Measurements from ENCODE around the gene TP53TG5. TPM values are rescaled to one million over a fixed set of nuclear protein-coding genes. Genes with fewer than 3 reads are reported as not detected.

Gene TP53TG5
- total RNA-seq, 1 experiment from 2014 or later: not detected

DNA sequence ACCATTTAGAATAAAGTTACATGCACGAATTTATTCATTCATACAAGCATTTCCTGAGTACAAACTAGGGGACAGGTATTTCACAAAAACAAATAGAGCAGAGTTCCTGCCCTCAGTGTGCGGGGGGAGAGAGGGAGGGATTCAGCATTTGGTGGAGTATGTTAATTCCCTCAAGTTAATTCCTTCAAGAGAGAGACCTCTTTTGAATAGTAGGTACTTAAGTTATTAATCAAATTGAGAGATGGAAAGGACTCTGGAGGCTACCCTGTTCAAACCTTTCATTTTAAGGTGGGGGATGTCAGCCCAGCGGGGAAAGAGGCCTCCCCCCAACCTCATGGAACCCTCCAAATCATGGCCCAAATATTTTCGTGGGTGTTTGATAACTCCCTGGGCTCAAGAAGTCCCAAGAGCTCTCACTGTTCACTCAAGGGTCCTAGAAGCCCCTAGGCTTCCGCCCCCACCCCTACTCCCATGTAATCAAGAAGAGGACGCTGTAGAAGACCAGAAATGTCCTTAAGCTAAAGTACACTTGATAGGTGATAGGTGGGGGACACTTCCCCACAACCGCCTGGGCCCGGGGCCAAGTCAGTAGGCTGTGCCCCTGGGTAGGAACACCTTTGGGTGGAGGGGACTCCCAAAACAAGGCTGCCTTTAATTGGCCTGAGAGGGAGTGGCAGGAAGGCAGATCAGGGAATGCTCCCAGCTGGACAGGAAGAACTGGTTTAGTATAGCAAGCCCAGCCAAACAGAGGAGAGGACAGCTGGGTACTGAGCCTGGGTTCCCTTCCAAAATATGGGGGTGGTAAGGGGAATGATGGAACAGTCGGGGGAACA is 32.8 kb downstream of the TP53TG5 start:
- H3K27me3 ChIP-seq (ENCODE audit: control insufficient read depth, insufficient read depth, low read length): no peaks in the 10 kb centered on the region
- DNase-seq (ENCODE audit: low read depth, low spot score) (no peak), ATAC-seq (no peak)
- ChIA-PET CTCF (no interaction called here), POLR2A (interaction anchor here (0.6 kb wide), 1 partner anchor 13 kb away, joined by 5 read pairs; no protein-coding TSS in a partner anchor)
- in situ Hi-C loops (cut with HindIII; ENCODE audit: low pct_unique_long_range_greater_than_20kb, low sequenced_read_pairs) (no loop called here), intact Hi-C loops (cut with micrococcal nuclease; ENCODE audit: unreplicated experiment) (no loop called here)
- H3K4me3 ChIP-seq (ENCODE audit: low read depth in 2 of 2, low read length in 2 of 2): peak overlapping the region; percentile 70 to 94
- peaks cover 73% of the 10 kb centered on the region for H3K4me1 ChIP-seq (ENCODE audit: control insufficient read depth, insufficient read depth, low read length)
- BruUV-seq (replicated peaks): no TSS peak
- TF ChIP-seq, protein P1, sequence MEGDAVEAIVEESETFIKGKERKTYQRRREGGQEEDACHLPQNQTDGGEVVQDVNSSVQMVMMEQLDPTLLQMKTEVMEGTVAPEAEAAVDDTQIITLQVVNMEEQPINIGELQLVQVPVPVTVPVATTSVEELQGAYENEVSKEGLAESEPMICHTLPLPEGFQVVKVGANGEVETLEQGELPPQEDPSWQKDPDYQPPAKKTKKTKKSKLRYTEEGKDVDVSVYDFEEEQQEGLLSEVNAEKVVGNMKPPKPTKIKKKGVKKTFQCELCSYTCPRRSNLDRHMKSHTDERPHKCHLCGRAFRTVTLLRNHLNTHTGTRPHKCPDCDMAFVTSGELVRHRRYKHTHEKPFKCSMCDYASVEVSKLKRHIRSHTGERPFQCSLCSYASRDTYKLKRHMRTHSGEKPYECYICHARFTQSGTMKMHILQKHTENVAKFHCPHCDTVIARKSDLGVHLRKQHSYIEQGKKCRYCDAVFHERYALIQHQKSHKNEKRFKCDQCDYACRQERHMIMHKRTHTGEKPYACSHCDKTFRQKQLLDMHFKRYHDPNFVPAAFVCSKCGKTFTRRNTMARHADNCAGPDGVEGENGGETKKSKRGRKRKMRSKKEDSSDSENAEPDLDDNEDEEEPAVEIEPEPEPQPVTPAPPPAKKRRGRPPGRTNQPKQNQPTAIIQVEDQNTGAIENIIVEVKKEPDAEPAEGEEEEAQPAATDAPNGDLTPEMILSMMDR (IDR thresholded peaks at IDR 0.05): no peak
- peak; percentile 34; the same call in 1 of the 2 replicates for TF ChIP-seq POLR2AphosphoS5 (IDR thresholded peaks at IDR 0.05; ENCODE audit: low read depth, low read length)
- no peaks in the 10 kb centered on the region for H3K36me3 ChIP-seq (ENCODE audit: control insufficient read depth, insufficient read depth, low read length)
- H3K27ac ChIP-seq (ENCODE audit: low read length): peak overlapping the region; percentile 83
- H3K9me3 ChIP-seq (ENCODE audit: control insufficient read depth, insufficient read depth, low read depth, low read length): no peaks in the 10 kb centered on the region

DNA sequence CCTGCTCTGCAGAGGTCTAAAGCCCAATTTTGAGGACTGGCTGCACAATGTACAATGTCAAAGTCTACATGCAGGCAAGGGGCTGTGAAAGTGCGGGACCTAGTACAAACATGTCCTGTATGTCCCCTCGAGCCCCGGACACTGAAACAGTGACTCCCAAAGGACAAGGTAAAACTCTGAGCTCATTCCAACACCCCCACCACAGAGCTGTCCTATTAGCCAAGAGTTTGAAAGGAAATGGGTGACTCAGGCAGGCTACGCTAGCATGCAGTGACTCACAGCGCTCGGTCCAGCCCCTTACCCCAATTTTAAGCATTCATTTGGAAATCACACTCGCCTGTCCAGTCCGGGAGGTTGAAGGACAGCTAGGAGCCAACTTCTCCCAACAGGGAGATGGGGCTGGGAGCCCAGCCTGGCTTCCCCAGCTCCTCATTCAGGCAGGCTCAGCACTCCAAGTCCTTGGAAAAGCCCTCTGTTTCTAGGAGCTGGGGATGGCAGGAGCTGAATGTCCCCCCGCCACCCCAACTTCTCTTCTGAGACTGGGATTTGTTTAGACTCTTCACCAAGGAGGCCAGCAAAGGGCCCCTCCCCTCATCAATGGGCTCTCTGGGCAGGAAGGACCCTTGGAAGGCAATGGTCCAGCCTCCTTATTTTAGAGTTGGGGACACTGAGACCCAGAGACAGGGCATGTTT is 33.8 kb downstream of the TP53TG5 start:
- H3K4me3 ChIP-seq (ENCODE audit: low read depth in 2 of 2, low read length in 2 of 2): peak overlapping the region; percentile 7 to 94
- in situ Hi-C loops (cut with HindIII; ENCODE audit: low pct_unique_long_range_greater_than_20kb, low sequenced_read_pairs): no loop called here
- H3K9me3 ChIP-seq (ENCODE audit: control insufficient read depth, insufficient read depth, low read depth, low read length): no peaks in the 10 kb centered on the region
- H3K4me1 ChIP-seq (ENCODE audit: control insufficient read depth, insufficient read depth, low read length): peaks cover 81% of the 10 kb centered on the region
- ChIA-PET CTCF (interaction anchor here (0.6 kb wide), 1 partner anchor 21 kb away, joined by 3 read pairs; no protein-coding TSS in a partner anchor), POLR2A (interaction anchor here (0.6 to 1.5 kb wide), 2 partner anchors 12 to 18 kb away, joined by 3 to 5 read pairs; partner anchors contain the start of gene SYS1)
- intact Hi-C loops (cut with micrococcal nuclease; ENCODE audit: unreplicated experiment): no loop called here
- ATAC-seq: peak; percentile 59
- H3K27ac ChIP-seq (ENCODE audit: low read length): peak overlapping the region; percentile 83
- no peaks in the 10 kb centered on the region for H3K36me3 ChIP-seq (ENCODE audit: control insufficient read depth, insufficient read depth, low read length)
- peak; percentile 83 for DNase-seq (ENCODE audit: low read depth, low spot score)
- H3K27me3 ChIP-seq (ENCODE audit: control insufficient read depth, insufficient read depth, low read length): no peaks in the 10 kb centered on the region
- no peak for TF ChIP-seq TCF7L2 (IDR thresholded peaks at IDR 0.05; ENCODE audit: low read depth, low read length)
- TF ChIP-seq SIN3A (IDR thresholded peaks at IDR 0.05; ENCODE audit: borderline replicate concordance, insufficient read depth, low read depth, low read length): no peak
- no TSS peak for BruUV-seq (replicated peaks)

DNA sequence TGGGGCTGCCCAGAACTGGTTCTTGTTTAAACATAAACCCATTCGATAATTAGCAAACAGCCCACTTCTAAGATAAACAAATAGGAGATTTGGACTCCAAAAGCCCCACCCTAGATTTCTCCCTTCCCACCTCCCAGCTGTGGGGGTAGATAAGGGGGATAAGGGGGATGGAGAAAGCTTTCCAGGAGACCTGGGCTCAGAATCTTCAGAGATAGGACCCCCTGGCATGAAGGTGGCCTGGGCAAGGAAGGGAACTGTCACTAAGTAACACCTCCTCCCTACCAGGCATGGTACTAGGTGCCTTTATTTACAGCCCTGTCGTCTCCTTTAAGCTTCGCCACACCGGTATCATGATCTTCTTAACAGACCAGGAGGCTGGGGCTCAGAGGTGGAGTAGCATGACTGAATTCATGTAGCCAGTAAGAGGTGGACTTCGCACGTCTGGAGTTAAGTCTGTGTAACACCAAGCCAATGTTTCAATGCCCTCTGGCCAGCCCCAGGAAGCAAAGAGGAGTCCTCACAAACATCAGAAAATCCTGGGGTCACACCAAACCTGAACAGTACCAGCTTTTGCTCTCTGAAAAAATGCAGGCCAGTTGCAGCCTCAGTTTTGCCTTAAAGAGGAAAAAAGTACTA is 34.5 kb downstream of the TP53TG5 start:
- intact Hi-C loops (cut with micrococcal nuclease; ENCODE audit: unreplicated experiment): no loop called here
- Histone ChIP-seq H3K4me1 (ENCODE audit: control insufficient read depth, insufficient read depth, low read length) (peaks cover 84% of the 10 kb centered on the region), H3K4me3 (ENCODE audit: low read depth in 2 of 2, low read length in 2 of 2) (peak overlapping the region; percentile 18 to 94), H3K36me3 (ENCODE audit: control insufficient read depth, insufficient read depth, low read length) (no peaks in the 10 kb centered on the region), H3K27me3 (ENCODE audit: control insufficient read depth, insufficient read depth, low read length) (no peaks in the 10 kb centered on the region), H3K9me3 (ENCODE audit: control insufficient read depth, insufficient read depth, low read depth, low read length) (no peaks in the 10 kb centered on the region), H3K27ac (ENCODE audit: low read length) (peak overlapping the region; percentile 83)
- CTCF ChIA-PET: no interaction called here
- peak; percentile 19; the same call in 1 of the 2 replicates for ATAC-seq
- no peak for DNase-seq (ENCODE audit: low read depth, low spot score)
- no TSS peak for BruUV-seq (replicated peaks)
- in situ Hi-C loops (cut with HindIII; ENCODE audit: low pct_unique_long_range_greater_than_20kb, low sequenced_read_pairs): no loop called here
- POLR2A ChIA-PET: interaction anchor here (0.6 to 1.5 kb wide), 2 partner anchors 11 to 19 kb away, joined by 3 to 5 read pairs; partner anchors contain the start of gene SYS1
- no peak for TF ChIP-seq TCF7L2 (IDR thresholded peaks at IDR 0.05; ENCODE audit: low read depth, low read length)
- no peak for TF ChIP-seq SIN3A (IDR thresholded peaks at IDR 0.05; ENCODE audit: borderline replicate concordance, insufficient read depth, low read depth, low read length)
- no peak for TF ChIP-seq POLR2AphosphoS5 (IDR thresholded peaks at IDR 0.05; ENCODE audit: low read depth, low read length)
- TF ChIP-seq, protein P2, sequence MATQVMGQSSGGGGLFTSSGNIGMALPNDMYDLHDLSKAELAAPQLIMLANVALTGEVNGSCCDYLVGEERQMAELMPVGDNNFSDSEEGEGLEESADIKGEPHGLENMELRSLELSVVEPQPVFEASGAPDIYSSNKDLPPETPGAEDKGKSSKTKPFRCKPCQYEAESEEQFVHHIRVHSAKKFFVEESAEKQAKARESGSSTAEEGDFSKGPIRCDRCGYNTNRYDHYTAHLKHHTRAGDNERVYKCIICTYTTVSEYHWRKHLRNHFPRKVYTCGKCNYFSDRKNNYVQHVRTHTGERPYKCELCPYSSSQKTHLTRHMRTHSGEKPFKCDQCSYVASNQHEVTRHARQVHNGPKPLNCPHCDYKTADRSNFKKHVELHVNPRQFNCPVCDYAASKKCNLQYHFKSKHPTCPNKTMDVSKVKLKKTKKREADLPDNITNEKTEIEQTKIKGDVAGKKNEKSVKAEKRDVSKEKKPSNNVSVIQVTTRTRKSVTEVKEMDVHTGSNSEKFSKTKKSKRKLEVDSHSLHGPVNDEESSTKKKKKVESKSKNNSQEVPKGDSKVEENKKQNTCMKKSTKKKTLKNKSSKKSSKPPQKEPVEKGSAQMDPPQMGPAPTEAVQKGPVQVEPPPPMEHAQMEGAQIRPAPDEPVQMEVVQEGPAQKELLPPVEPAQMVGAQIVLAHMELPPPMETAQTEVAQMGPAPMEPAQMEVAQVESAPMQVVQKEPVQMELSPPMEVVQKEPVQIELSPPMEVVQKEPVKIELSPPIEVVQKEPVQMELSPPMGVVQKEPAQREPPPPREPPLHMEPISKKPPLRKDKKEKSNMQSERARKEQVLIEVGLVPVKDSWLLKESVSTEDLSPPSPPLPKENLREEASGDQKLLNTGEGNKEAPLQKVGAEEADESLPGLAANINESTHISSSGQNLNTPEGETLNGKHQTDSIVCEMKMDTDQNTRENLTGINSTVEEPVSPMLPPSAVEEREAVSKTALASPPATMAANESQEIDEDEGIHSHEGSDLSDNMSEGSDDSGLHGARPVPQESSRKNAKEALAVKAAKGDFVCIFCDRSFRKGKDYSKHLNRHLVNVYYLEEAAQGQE (IDR thresholded peaks at IDR 0.05; ENCODE audit: insufficient read depth in 1 of 2, low read depth in 2 of 2, low read length in 1 of 2): no peak
- TF ChIP-seq, protein P1 (IDR thresholded peaks at IDR 0.05): no peak

All from Panc1 (cell line).